Ovary (tissue), 3 donors: ENCODE measurements around the gene GABRD.

Source experiments
- EP300 ChIP-seq: sonication (generic); formaldehyde crosslinking; IDR thresholded peaks from one replicate; pipeline ENCODE4 v1.6.1; 2017; ENCODE audit warnings: antibody characterized with exemption
- TF ChIP-seq, protein P1 (sequence below), 3 donors: fragments of 450-650 bp in 2 of 3; fragments of 200-600 bp in 1 of 3; IDR thresholded peaks; one replicate each; pipeline versions ENCODE4 v1.5.1 to v1.8.0; 2016 to 2022; ENCODE audit warnings: antibody characterized with exemption in 3 of 3, mild to moderate bottlenecking in 1 of 3
- donor health status: DM: no; HTN: no; CAD: no.

DNA sequence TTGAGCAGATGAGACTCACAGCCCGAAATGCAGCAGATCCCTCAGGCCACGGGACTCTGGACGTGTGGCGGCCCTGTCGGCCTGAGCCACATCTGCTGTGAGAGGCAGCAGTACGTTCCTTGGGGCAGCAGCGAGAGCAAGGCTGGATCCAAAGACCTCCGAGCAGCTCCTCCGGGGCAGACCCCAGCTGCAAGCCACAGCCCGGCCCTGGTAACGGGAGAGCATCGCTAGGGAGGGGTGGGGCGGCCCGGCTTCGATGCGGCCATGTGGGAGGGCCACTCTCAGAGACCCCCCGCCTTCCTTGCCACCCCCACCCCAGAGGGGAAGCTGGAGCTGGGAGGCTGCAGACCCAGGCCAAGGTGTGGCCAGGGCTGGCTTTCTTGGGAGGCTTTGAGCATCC lies 48.8 kb downstream of the GABRD start:
- TF ChIP-seq, protein P1, sequence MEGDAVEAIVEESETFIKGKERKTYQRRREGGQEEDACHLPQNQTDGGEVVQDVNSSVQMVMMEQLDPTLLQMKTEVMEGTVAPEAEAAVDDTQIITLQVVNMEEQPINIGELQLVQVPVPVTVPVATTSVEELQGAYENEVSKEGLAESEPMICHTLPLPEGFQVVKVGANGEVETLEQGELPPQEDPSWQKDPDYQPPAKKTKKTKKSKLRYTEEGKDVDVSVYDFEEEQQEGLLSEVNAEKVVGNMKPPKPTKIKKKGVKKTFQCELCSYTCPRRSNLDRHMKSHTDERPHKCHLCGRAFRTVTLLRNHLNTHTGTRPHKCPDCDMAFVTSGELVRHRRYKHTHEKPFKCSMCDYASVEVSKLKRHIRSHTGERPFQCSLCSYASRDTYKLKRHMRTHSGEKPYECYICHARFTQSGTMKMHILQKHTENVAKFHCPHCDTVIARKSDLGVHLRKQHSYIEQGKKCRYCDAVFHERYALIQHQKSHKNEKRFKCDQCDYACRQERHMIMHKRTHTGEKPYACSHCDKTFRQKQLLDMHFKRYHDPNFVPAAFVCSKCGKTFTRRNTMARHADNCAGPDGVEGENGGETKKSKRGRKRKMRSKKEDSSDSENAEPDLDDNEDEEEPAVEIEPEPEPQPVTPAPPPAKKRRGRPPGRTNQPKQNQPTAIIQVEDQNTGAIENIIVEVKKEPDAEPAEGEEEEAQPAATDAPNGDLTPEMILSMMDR (IDR thresholded peaks at IDR 0.05) = no peak
- no peak for TF ChIP-seq EP300
